ENCODE measurements around the gene SLC11A2. TPM values are rescaled to one million over a fixed set of nuclear protein-coding genes. Genes with fewer than 3 reads are reported as not detected.

Gene SLC11A2
- total RNA-seq, 1 donor from 2014 or later: 123 TPM

DNA sequence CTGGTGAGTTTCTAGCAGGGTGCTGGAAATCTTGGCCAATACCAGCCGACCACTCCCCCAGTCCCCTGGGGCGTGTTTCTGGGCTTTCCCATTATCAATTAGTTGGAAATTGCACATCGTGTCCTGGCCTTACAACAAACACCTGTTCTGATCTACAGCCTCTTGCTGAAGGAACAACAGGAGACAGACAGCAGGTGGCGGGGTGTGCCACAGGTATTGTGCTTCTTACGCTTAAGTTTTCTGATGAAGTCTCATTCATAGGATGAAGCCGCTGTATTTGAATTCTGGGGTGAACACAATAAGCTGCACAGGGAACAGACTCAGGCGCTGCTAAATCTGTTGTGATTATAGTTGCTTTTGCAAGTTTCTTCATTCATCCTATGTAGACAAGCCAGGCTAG lies 73.1 kb downstream of the SLC11A2 start:
- Mint-ChIP-seq H3K4me3 (no peak overlapping the region), H3K27ac (no peak overlapping the region), H3K27me3 (ENCODE audit: low read depth) (no peaks in the 10 kb centered on the region), H3K9me3 (no peaks in the 10 kb centered on the region), H3K36me3 (peaks cover 7% of the 10 kb centered on the region), H3K4me1 (no peaks in the 10 kb centered on the region)
- TF ChIP-seq, protein P1, sequence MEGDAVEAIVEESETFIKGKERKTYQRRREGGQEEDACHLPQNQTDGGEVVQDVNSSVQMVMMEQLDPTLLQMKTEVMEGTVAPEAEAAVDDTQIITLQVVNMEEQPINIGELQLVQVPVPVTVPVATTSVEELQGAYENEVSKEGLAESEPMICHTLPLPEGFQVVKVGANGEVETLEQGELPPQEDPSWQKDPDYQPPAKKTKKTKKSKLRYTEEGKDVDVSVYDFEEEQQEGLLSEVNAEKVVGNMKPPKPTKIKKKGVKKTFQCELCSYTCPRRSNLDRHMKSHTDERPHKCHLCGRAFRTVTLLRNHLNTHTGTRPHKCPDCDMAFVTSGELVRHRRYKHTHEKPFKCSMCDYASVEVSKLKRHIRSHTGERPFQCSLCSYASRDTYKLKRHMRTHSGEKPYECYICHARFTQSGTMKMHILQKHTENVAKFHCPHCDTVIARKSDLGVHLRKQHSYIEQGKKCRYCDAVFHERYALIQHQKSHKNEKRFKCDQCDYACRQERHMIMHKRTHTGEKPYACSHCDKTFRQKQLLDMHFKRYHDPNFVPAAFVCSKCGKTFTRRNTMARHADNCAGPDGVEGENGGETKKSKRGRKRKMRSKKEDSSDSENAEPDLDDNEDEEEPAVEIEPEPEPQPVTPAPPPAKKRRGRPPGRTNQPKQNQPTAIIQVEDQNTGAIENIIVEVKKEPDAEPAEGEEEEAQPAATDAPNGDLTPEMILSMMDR (IDR thresholded peaks at IDR 0.05; ENCODE audit: unreplicated experiment): no peak
- DNase-seq (ENCODE audit: low spot score in 2 of 2, unreplicated experiment in 2 of 2): no peak

DNA sequence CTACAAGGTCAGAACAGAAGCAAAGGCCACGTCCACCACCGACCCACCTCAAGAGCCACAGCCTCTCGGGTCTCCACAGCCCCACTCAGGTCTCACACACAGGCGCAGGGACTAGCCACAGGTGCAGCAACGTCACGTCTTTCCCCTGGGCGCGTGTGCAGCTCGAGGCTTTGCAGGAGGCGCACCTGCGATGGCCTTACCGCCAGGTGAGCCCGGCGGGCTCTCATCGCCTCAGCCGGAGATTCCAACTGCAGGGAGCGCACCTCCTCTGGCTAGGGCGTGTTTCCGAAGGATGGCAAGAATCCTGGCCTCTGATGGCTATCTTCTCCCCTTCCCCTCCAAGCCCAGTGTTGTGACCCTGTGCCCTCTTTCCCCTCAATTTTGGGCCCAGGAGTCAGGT lies 73.7 kb downstream of the SLC11A2 start, which contains the start of gene HIGD1C:
HIGD1C (plus strand) TSS at position 35 of the 400 bp plus-strand sequence. CDS start 1,455 bp downstream, outside the sequence.
- no peak for DNase-seq (ENCODE audit: low spot score in 2 of 2, unreplicated experiment in 2 of 2)
- H3K9me3 Mint-ChIP-seq: no peaks in the 10 kb centered on the region
- TF ChIP-seq, protein P1 (IDR thresholded peaks at IDR 0.05; ENCODE audit: unreplicated experiment): no peak
- no peak within 1 kb of the TSS for H3K4me3 Mint-ChIP-seq
- H3K36me3 Mint-ChIP-seq: peaks cover 7% of the 10 kb centered on the region
- no peaks in the 10 kb centered on the region for H3K4me1 Mint-ChIP-seq
- H3K27ac Mint-ChIP-seq: no peak within 1 kb of the TSS
- no peaks in the 10 kb centered on the region for H3K27me3 Mint-ChIP-seq (ENCODE audit: low read depth)

DNA sequence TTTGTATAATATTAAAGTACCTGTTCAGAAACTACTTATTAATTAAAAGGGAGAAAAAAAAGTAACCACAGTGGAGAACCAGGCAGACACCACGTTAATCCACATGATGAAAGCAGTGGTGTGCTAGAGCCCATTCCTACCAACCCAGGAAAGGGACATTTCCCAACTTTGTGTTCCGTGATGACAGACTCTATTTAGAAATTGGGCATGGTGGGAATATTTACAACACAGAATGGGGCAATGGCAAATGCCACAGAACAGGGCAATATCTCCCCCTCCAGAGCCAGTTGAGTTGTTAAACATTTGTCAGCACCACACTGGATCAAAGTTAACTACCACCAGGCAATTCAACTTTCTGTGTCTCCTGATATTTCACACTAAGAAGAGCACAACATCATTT lies 75.1 kb downstream of the SLC11A2 start:
- H3K4me1 Mint-ChIP-seq: no peaks in the 10 kb centered on the region
- no peaks in the 10 kb centered on the region for H3K27me3 Mint-ChIP-seq (ENCODE audit: low read depth)
- peaks cover 9% of the 10 kb centered on the region for H3K36me3 Mint-ChIP-seq
- TF ChIP-seq, protein P1 (IDR thresholded peaks at IDR 0.05; ENCODE audit: unreplicated experiment): no peak
- no peak overlapping the region for H3K27ac Mint-ChIP-seq
- H3K4me3 Mint-ChIP-seq: no peak overlapping the region
- peaks cover 3% of the 10 kb centered on the region for H3K9me3 Mint-ChIP-seq
- DNase-seq (ENCODE audit: low spot score in 2 of 2, unreplicated experiment in 2 of 2): no peak

DNA sequence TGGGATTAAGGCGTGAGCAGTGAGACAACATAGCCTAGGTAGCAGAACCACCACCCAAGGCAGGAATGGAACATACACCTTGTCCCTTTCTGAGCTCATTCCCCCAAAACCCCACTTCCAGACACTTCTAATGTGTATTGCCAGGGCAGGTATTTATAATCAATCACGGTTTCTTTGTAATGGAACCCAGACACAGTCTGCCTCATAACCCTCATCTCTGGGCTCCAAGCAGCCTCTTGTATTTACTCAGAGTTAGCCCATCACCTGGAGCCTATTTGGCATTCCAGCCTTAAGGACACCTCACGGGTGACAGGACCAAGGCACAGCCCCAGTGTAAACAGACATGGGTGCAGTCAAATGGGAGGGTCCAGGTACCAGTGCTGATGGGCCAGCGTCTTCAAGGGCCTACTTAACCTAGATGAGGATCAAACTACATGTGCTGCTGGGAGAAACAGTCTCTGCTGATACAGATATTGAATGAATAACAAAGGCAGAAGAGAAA lies 76.3 kb downstream of the SLC11A2 start:
- H3K27me3 Mint-ChIP-seq (ENCODE audit: low read depth): no peaks in the 10 kb centered on the region
- H3K4me1 Mint-ChIP-seq: no peaks in the 10 kb centered on the region
- TF ChIP-seq, protein P1 (IDR thresholded peaks at IDR 0.05; ENCODE audit: unreplicated experiment): no peak
- H3K9me3 Mint-ChIP-seq: peaks cover 3% of the 10 kb centered on the region
- H3K36me3 Mint-ChIP-seq: peaks cover 14% of the 10 kb centered on the region
- H3K27ac Mint-ChIP-seq: no peak overlapping the region
- DNase-seq (ENCODE audit: low spot score in 2 of 2, unreplicated experiment in 2 of 2): no peak
- H3K4me3 Mint-ChIP-seq: no peak overlapping the region

DNA sequence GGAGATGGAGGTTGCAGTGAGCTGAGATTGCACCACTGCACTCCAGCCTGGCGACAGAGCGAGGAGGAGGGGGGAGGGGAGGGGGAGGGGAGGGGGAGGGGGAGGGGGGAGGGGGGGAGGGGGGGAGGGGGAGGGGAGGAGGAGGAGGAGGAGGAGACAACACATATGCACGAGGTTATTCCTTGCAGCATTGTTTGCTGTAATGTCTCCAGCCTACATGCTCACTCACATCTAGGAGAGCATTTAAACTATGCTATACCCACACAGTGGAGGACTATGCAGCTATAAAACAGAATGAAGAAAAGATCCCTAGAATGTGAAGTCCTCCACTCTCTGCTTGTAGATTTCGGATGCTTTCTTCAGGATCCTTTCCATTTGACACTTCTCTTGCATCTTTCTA lies 77.4 kb downstream of the SLC11A2 start:
- TF ChIP-seq, protein P1 (IDR thresholded peaks at IDR 0.05; ENCODE audit: unreplicated experiment): no peak
- peaks cover 3% of the 10 kb centered on the region for H3K9me3 Mint-ChIP-seq
- H3K4me3 Mint-ChIP-seq: no peak overlapping the region
- H3K27ac Mint-ChIP-seq: no peak overlapping the region
- H3K27me3 Mint-ChIP-seq (ENCODE audit: low read depth): no peaks in the 10 kb centered on the region
- no peaks in the 10 kb centered on the region for H3K4me1 Mint-ChIP-seq
- H3K36me3 Mint-ChIP-seq: peaks cover 16% of the 10 kb centered on the region
- DNase-seq (ENCODE audit: low spot score in 2 of 2, unreplicated experiment in 2 of 2): no peak

Data from mesothelial cell of epicardium (in vitro differentiated cells).